H1 (cell line): ENCODE measurements around the gene MED31. TPM values are rescaled to one million over a fixed set of nuclear protein-coding genes. Genes with fewer than 3 reads are reported as not detected.

Experiments
- GABPA ChIP-seq: IDR thresholded peaks from 2 replicates; pipeline ENCODE4 v1.6.1; 2011; ENCODE audit warnings: mild to moderate bottlenecking, low read length, moderate library complexity, borderline replicate concordance; ENCODE audit not compliant: insufficient read depth
- SP1 ChIP-seq: IDR thresholded peaks from 2 replicates; pipeline ENCODE4 v1.6.1; 2011; ENCODE audit warnings: low read depth, low read length
- polyA plus RNA-seq, 7 experiments: library from polyadenylated mRNA; depleted of rRNA in 3 of 7; stranded (reverse) in 5 of 7; unstranded in 2 of 7; fragments of >200 nt in 5 of 7; fragments of 200-250 nt in 2 of 7; gene quantifications; 1 replicate in 5 of 7; 2 replicates in 1 of 7; 4 replicates in 1 of 7; pipeline versions ENCODE4 v1.2.1 to v1.2.3, GENCODE V29; 2011 to 2013; ENCODE audit warnings: missing spikeins in 2 of 7, mixed read lengths in 2 of 7
- total RNA-seq: library from RNA; stranded (reverse); fragmentation: NEBNext Ultra II Directional; extraction: Animal tissue kit (Norgen Biotek cat#: 25700); gene quantifications from 2 replicates; pipeline ENCODE4 v1.2.1, GENCODE V29; 2021

MED31 gene
- total and polyA plus RNA-seq, 2 of the 8 experiments (the other 6 are each of a cell fraction or from before 2014, with no cell fraction given) = 4.6 to 12.3 TPM

GRCh38 chr17:6684881-6685767 is 33.7 kb upstream of the MED31 start (continued):
- TF ChIP-seq SP1 (no peak), GABPA (no peak)
